CD14-positive monocyte (primary cell): ENCODE results near the gene ISOC1. TPM values are rescaled to one million over a fixed set of nuclear protein-coding genes. Genes with fewer than 3 reads are reported as not detected.

Source experiments
- DNase-seq, 3 donors: peaks; one replicate each; pipeline ENCODE4 v3.0.0-alpha.2; 2011 to 2022
- H2AFZ ChIP-seq: 2 replicates; pipeline ENCODE4 v1.6.0; 2012; ENCODE audit warnings: mild to moderate bottlenecking, low read depth, low read length, inconsistent platforms; ENCODE audit not compliant: insufficient read depth, poor library complexity, severe bottlenecking
- H3K27ac ChIP-seq, 2 donors: 1 replicate in 1 of 2; 2 replicates in 1 of 2; pipeline ENCODE4 v1.5.1; 2012 to 2013; ENCODE audit warnings: low read length in 2 of 2, control low read depth in 1 of 2, inconsistent platforms in 1 of 2, low read depth in 1 of 2, mild to moderate bottlenecking in 1 of 2
- H3K27me3 ChIP-seq, 2 donors: one replicate each; pipeline versions ENCODE4 v1.6.0 to v1.6.1; 2011 to 2013; ENCODE audit warnings: low read length in 2 of 2; ENCODE audit not compliant: control insufficient read depth in 2 of 2, insufficient read depth in 2 of 2
- H3K36me3 ChIP-seq, 2 donors: replicated peaks in 1 of 2; 1 replicate in 1 of 2; 2 replicates in 1 of 2; pipeline versions ENCODE4 v1.5.1 to v1.6.1; 2012 to 2013; ENCODE audit warnings: low read length in 2 of 2, control low read depth in 1 of 2, inconsistent platforms in 1 of 2, mild to moderate bottlenecking in 1 of 2; ENCODE audit not compliant: insufficient read depth in 2 of 2, control insufficient read depth in 1 of 2
- H3K4me1 ChIP-seq, 2 donors: 1 replicate in 1 of 2; 2 replicates in 1 of 2; pipeline versions ENCODE4 v1.5.1 to v1.6.1; 2012 to 2013; ENCODE audit warnings: low read length in 2 of 2, control low read depth in 1 of 2, inconsistent platforms in 1 of 2, mild to moderate bottlenecking in 1 of 2, moderate library complexity in 1 of 2; ENCODE audit not compliant: insufficient read depth in 2 of 2, control insufficient read depth in 1 of 2
- H3K4me2 ChIP-seq: replicated peaks from 2 replicates; pipeline ENCODE3; 2012; ENCODE audit warnings: low read length, moderate library complexity, mild to moderate bottlenecking; ENCODE audit not compliant: poor library complexity, severe bottlenecking; ENCODE audit errors: extremely low read depth
- H3K4me3 ChIP-seq, 3 experiments: fragments of 200-600 bp in 1 of 3; sonication (generic) in 1 of 3; replicated peaks in 1 of 3; 1 replicate in 2 of 3; 2 replicates in 1 of 3; pipeline ENCODE4 v1.5.1; 2011 to 2013; ENCODE audit warnings: low read length in 3 of 3, mild to moderate bottlenecking in 3 of 3, control low read depth in 2 of 3, low read depth in 2 of 3, inconsistent platforms in 1 of 3, moderate library complexity in 1 of 3
- H3K79me2 ChIP-seq: 2 replicates; pipeline ENCODE4 v1.6.0; 2012; ENCODE audit warnings: mild to moderate bottlenecking, control low read depth, inconsistent platforms, low read length, moderate library complexity; ENCODE audit not compliant: insufficient read depth
- H3K9ac ChIP-seq: 2 replicates; pipeline ENCODE4 v1.6.0; 2017; ENCODE audit warnings: low read length, mild to moderate bottlenecking; ENCODE audit not compliant: insufficient read depth, poor library complexity, severe bottlenecking
- H3K9me3 ChIP-seq, 2 donors: replicated peaks in 1 of 2; 1 replicate in 1 of 2; 2 replicates in 1 of 2; pipeline versions ENCODE4 v1.5.1 to v1.6.1; 2012 to 2013; ENCODE audit warnings: low read length in 2 of 2, control low read depth in 1 of 2; ENCODE audit not compliant: control insufficient read depth in 1 of 2, insufficient read depth in 1 of 2
- H4K20me1 ChIP-seq: 2 replicates; pipeline ENCODE4 v1.6.0; 2012; ENCODE audit warnings: mild to moderate bottlenecking, low read length, control low read depth, moderate library complexity; ENCODE audit not compliant: insufficient read depth
- H3K27ac Mint-ChIP-seq, 7 donors: one replicate each; pipeline ENCODE4 v1.8.0; 2020; ENCODE audit warnings: mild to moderate bottlenecking in 7 of 7, mixed read lengths in 7 of 7, moderate library complexity in 6 of 7, inconsistent platforms in 2 of 7
- H3K27me3 Mint-ChIP-seq, 3 donors: one replicate each; pipeline ENCODE4 v1.8.0; 2021 to 2022; ENCODE audit warnings: low read depth in 3 of 3, mild to moderate bottlenecking in 3 of 3, mixed read lengths in 3 of 3, moderate library complexity in 3 of 3, inconsistent platforms in 1 of 3
- H3K36me3 Mint-ChIP-seq, 2 donors: one replicate each; pipeline ENCODE4 v1.8.0; 2020; ENCODE audit warnings: mixed read lengths in 2 of 2, inconsistent platforms in 1 of 2, mild to moderate bottlenecking in 1 of 2
- H3K4me1 Mint-ChIP-seq: one replicate; pipeline ENCODE4 v1.8.0; 2020; ENCODE audit warnings: mild to moderate bottlenecking, mixed read lengths
- H3K4me3 Mint-ChIP-seq, 2 donors: one replicate each; pipeline ENCODE4 v1.8.0; 2020; ENCODE audit warnings: mild to moderate bottlenecking in 2 of 2, mixed read lengths in 2 of 2, moderate library complexity in 1 of 2
- H3K9me3 Mint-ChIP-seq, 7 donors: one replicate each; pipeline ENCODE4 v1.8.0; 2020 to 2022; ENCODE audit warnings: mixed read lengths in 7 of 7, mild to moderate bottlenecking in 6 of 7, moderate library complexity in 6 of 7, inconsistent platforms in 2 of 7
- WGBS: methylation state at CpG from one replicate; pipeline ENCODE4 v1.1.5; 2013; ENCODE audit warnings: missing lambda C conversion rate; ENCODE audit not compliant: insufficient coverage; 5-methylcytosine and 5-hydroxymethylcytosine counted together
- intact Hi-C, 2 donors: fragments of 100-400 bp; cut with micrococcal nuclease; formaldehyde crosslinking; loops; one replicate each; pipeline versions ENCODE4 v1.15.0 to v1.15.1; 2023
- polyA plus RNA-seq, 3 donors: library from polyadenylated mRNA; depleted of rRNA in 1 of 3; unstranded in 2 of 3; stranded (reverse) in 1 of 3; fragments of 300-500 nt in 2 of 3; fragments of >200 nt in 1 of 3; fragmentation: Illumina TruSeq in 2 of 3; gene quantifications; 1 replicate in 2 of 3; 2 replicates in 1 of 3; pipeline ENCODE4 v1.2.3, GENCODE V29; 2012 to 2021
- TF ChIP-seq, protein P1 (sequence below): fragments of 200-600 bp; IDR thresholded peaks from one replicate; pipeline ENCODE4 v1.8.0; 2022; ENCODE audit warnings: antibody characterized with exemption, mild to moderate bottlenecking

ISOC1 gene
- polyA plus RNA-seq, 3 donors, result 5.6 to 19.4 (median 16.6) TPM

GRCh38 chr5:129141696-129142095 lies 47.1 kb downstream of the ISOC1 start:
- Histone ChIP-seq H3K4me2 (no peak overlapping the region), H3K27me3 (no peaks in the 10 kb centered on the region), H3K36me3 (no peaks in the 10 kb centered on the region), H3K79me2 (no peaks in the 10 kb centered on the region), H2AFZ (no peak overlapping the region), H3K4me1 (no peaks in the 10 kb centered on the region), H3K9ac (no peak overlapping the region), H3K9me3 (no peaks in the 10 kb centered on the region), H3K27ac (no peak overlapping the region), H4K20me1 (no peaks in the 10 kb centered on the region), H3K4me3 (no peak overlapping the region)
- H3K4me1 Mint-ChIP-seq, result no peaks in the 10 kb centered on the region
- H3K4me3 Mint-ChIP-seq, result no peak overlapping the region
- H3K27me3 Mint-ChIP-seq, result peaks cover 0 to 3% (median 3%) of the 10 kb centered on the region in 3 donors
- intact Hi-C loops, result no loop called here
- peaks cover 0 to 6% (median 2%) of the 10 kb centered on the region in 7 donors for H3K9me3 Mint-ChIP-seq
- no peaks in the 10 kb centered on the region for H3K36me3 Mint-ChIP-seq
- TF ChIP-seq, protein P1, sequence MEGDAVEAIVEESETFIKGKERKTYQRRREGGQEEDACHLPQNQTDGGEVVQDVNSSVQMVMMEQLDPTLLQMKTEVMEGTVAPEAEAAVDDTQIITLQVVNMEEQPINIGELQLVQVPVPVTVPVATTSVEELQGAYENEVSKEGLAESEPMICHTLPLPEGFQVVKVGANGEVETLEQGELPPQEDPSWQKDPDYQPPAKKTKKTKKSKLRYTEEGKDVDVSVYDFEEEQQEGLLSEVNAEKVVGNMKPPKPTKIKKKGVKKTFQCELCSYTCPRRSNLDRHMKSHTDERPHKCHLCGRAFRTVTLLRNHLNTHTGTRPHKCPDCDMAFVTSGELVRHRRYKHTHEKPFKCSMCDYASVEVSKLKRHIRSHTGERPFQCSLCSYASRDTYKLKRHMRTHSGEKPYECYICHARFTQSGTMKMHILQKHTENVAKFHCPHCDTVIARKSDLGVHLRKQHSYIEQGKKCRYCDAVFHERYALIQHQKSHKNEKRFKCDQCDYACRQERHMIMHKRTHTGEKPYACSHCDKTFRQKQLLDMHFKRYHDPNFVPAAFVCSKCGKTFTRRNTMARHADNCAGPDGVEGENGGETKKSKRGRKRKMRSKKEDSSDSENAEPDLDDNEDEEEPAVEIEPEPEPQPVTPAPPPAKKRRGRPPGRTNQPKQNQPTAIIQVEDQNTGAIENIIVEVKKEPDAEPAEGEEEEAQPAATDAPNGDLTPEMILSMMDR, result no peak
- WGBS, result 57% methylated on average over 1 of the region's 2 CpGs
- H3K27ac Mint-ChIP-seq, result no peak overlapping the region
- no peak for DNase-seq

DNA sequence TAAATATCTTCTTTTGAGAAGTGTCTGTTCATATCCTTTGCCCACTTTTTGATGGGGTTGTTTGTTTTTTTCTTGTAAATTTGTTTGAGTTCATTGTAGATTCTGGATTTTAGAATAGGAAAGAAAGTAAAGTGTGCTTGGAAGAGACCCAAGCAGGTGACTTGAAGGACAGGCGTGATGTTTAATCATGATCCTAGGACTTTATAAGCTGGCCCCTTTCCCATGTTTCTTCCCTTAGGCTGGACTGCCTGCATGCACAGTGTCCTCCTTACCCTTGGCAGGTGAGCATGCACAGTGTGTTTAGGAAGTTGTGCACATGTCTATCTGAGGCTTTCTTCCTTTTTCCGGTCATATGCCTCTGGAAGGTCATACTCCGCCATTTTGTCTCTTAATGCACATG lies 61.3 kb downstream of the ISOC1 start:
- H4K20me1 ChIP-seq, result no peaks in the 10 kb centered on the region
- intact Hi-C loops, result no loop called here
- H3K79me2 ChIP-seq, result no peaks in the 10 kb centered on the region
- H3K27me3 ChIP-seq, result no peaks in the 10 kb centered on the region
- no peaks in the 10 kb centered on the region for H3K36me3 Mint-ChIP-seq
- TF ChIP-seq, protein P1, result no peak
- H3K27ac Mint-ChIP-seq, result no peak overlapping the region
- H3K36me3 ChIP-seq, result no peaks in the 10 kb centered on the region
- no peak overlapping the region for H3K9ac ChIP-seq
- no peaks in the 10 kb centered on the region for H3K27me3 Mint-ChIP-seq
- H3K4me3 Mint-ChIP-seq, result no peak overlapping the region
- no peak overlapping the region for H2AFZ ChIP-seq
- no peak overlapping the region for H3K4me3 ChIP-seq
- peaks cover 0 to 4% of the 10 kb centered on the region in 2 donors for H3K9me3 ChIP-seq
- no peak for DNase-seq
- 85% methylated on average over 2 of the region's 3 CpGs for WGBS
- no peaks in the 10 kb centered on the region for H3K4me1 Mint-ChIP-seq
- no peak overlapping the region for H3K27ac ChIP-seq
- H3K4me1 ChIP-seq, result no peaks in the 10 kb centered on the region
- no peak overlapping the region for H3K4me2 ChIP-seq
- peaks cover 3 to 12% (median 4%) of the 10 kb centered on the region in 7 donors for H3K9me3 Mint-ChIP-seq
